LNCAP (cell line): Measurements from ENCODE around the gene COMMD3.

Experiments
- TF ChIP-seq, protein P1 (sequence below): fragments of 450-650 bp; IDR thresholded peaks from 2 replicates; pipeline ENCODE4 v1.5.1; 2017; ENCODE audit warnings: mild to moderate bottlenecking

COMMD3 gene

GRCh38 chr10:22314852-22315251 is 1.3 kb upstream of the COMMD3 start:
- TF ChIP-seq, protein P1, sequence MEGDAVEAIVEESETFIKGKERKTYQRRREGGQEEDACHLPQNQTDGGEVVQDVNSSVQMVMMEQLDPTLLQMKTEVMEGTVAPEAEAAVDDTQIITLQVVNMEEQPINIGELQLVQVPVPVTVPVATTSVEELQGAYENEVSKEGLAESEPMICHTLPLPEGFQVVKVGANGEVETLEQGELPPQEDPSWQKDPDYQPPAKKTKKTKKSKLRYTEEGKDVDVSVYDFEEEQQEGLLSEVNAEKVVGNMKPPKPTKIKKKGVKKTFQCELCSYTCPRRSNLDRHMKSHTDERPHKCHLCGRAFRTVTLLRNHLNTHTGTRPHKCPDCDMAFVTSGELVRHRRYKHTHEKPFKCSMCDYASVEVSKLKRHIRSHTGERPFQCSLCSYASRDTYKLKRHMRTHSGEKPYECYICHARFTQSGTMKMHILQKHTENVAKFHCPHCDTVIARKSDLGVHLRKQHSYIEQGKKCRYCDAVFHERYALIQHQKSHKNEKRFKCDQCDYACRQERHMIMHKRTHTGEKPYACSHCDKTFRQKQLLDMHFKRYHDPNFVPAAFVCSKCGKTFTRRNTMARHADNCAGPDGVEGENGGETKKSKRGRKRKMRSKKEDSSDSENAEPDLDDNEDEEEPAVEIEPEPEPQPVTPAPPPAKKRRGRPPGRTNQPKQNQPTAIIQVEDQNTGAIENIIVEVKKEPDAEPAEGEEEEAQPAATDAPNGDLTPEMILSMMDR, result no peak

DNA sequence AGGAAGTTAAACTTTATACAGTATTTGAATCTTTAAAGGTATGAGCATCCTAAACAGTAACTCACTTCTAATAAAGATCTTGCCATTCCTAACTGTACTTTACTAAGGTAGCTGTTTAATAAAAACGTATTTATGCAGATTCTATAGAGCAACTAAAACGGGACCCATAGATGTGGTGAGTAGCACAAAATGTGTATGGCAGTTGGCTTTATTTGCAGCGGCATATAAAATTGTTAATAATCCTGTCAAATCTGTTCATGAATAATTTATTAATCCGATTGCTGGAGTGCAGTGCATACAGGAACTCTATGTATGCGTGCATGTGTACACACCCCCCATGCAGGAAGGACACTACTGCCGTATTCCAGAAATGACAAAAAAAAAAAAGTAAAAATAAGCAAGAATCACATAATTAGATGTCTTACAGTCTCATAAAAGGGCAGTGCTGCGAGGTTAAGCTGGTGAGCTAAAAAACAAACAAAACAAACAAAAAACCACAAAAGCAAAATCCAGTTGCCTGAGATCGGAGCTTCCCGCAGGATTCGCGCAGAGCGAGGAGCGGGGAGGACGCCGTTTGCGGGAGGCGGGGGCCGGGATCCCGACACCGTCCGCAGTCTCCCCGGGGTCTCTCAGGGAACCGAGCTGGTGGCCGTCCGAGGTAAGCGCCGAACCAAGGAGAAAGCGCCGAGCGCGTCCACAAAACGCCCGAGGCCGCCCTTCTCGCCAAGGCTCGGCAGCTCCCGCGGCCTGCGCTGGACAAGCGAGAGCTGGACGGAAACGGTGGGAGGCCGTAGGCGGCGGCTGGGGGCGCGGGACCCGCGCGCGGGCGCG is 518 bp upstream of the COMMD3 start:
- TF ChIP-seq, protein P1, result no peak

- TF ChIP-seq, protein P1, result no peak
Observed at GRCh38 chr10:22317076-22317370, 835 bp downstream of the COMMD3 start.

DNA sequence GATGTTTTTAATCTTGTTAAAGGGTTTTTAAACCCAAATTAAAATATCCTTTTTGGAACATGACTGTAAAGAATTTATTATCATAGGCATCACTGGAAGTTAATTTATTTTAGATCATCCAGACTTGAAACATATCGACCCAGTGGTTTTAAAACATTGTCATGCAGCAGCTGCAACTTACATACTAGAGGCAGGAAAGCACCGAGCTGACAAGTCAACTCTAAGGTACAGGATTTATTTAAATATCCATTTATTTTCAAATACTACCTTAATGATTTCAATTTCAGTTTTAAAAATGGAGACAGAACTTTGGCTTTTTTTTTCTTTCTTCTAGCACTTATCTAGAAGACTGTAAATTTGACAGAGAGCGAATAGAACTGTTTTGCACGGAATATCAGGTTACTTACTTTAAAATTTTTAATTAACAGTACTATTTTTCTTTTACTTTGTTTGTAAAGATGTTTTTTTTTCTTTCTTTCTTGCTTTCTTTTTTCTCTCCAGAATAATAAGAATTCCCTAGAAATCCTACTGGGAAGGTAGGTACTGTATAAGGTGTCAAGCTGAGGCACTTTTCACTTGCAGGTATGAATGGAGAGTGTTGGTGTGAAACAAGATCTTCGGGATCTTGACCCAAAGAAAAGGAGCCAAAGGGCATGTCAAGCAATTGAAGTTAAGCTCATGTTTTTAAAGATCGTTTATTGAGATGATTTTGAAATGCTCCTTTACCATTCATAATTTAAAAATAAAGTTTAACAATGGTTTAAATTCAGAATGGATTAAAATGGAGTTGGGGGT is 1.8 kb downstream of the COMMD3 start:
- TF ChIP-seq, protein P1, result no peak

DNA sequence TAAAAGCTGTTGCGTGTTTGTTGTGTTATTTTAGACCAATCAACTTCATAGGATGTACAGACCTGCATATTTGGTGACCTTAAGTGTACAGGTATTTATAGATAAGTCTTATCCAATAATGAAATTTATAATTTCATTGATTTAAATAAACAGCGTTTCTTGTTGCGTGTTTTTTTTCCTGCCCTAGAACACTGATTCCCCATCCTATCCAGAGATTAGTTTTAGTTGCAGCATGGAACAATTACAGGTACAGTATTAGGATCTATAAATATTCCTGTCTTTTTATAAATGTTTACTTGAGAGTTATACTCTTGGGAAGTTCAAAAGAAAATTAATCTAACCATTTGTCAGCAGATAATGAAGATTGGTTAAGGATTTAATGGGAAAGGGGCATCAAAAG is 2.6 kb downstream of the COMMD3 start:
- TF ChIP-seq, protein P1, result no peak

GRCh38 chr10:22319547-22319979 is 3.4 kb downstream of the COMMD3 start:
- TF ChIP-seq, protein P1, result no peak

DNA sequence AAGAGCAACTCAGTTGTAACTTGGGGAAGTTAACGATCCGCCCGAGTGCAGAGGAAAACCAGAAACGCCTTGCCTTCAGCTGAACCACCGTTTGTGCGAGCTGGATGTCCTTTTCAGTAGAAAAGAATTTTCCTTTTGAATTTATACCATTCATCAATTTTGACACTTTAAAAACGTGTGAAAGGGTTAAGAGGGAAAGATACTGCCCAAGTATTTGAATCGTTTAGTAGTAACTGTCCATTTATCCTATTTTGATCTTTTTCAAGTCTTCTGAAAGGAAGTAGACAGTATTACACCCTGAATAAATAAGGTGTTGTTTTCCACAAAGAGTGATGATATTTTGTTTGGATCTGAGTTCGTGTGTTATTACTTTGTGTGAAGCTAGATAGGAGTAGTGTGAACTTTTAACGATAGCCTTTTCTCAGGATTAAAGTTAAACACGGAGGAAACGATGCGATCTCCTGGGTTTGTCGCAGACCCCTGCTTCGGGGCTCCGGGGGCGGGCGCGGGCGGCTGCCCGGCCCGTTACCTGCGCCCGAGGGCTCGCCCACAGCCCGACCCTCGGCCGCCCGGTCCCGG is 3.9 kb downstream of the COMMD3 start:
- TF ChIP-seq, protein P1, result no peak
